ENCODE results near the gene ESPL1.

Gene ESPL1

DNA sequence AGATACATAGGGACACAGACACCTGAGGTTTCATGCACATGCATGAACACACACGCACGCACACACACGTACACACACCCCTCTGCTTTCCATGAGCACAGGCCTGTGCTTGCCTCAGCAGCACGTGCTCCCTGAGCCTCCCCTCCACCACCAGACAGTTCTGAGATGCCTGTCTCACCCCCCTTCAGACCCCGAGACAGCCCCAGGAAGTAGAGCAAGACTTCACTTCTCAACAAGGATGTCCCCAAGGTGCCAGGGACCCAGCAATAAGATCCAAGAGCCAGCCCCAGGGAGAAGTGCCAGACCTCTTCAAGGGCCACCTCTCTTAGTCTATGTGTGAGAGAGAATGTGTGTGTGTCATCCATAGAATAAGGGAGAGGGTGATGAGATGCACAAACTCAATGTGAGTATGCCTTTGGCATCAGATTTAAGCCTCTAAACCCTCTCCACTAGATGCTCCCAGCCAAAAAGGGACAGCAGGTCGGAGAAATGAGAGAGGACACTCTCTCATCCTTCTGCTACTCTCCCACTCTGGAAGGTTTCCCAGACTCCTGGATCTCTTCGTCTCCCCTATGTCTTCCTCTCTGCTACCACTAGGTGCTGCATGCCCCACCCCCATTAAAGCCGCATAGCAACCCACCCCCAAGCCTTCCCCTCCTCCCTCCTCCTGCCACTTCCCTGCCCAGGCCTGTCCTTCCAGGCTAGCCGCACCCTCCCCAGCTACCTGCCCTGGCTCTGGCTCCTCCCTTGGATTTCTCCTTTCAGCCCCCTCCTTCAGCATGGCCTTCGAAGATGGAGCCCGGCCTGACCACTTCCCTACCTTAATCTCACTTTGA, 43.8 kb upstream of the ESPL1 start:
- Histone ChIP-seq H3K9me3 (ENCODE audit: control insufficient read depth, insufficient read depth, low read depth, low read length) (no peaks in the 10 kb centered on the region), H3K4me3 (ENCODE audit: low read depth, low read length) (no peak overlapping the region), H3K27ac (ENCODE audit: low read depth, low read length) (no peak overlapping the region), H3K9ac (ENCODE audit: low read length) (no peak overlapping the region), H3K27me3 (ENCODE audit: control insufficient read depth, insufficient read depth, low read length) (peaks cover 7% of the 10 kb centered on the region), H3K4me1 (ENCODE audit: control insufficient read depth, insufficient read depth, low read length) (peaks cover 43% of the 10 kb centered on the region), H3K36me3 (ENCODE audit: control insufficient read depth, insufficient read depth, low read length) (no peaks in the 10 kb centered on the region; the same call in 1 of the 2 replicates)

DNA sequence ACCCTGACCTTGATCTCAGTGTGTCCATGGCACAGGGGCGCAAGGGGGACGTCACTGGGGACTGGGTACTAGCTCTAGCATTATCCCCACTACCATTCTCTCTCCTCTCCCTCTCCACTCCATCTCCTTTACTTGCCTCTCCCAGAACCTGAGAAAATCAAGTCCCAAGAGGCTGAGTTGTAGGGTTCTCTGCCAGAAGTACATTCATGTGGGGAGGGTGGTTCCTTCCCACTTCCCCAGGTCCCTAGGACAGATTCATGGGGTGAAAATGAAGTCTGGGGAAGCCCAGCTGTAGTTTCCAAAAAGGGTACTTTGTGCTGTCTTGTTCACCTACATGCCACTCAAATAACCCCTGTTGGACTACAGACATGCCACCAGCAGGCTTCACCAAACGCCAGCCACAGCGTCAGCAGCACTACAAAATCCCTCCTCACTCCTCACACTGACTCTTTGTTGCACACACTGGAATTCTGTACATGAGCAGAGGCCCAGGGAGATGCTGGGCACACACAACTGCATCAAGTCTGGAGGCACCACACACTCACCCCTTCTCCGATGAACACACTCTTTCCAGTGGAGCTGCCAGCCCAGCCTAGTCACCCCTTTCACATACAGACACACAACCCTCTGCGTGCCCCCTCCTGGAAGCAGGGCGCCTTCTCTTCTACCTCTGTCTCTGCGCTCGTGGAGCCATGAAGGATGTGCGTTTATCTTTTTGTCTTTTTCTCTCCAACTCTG, 43.0 kb upstream of the ESPL1 start:
- no peak overlapping the region for H3K4me3 ChIP-seq (ENCODE audit: low read depth, low read length)
- no peak overlapping the region for H3K27ac ChIP-seq (ENCODE audit: low read depth, low read length)
- 0 out of 2 replicates have a peak, but pooled peaks cover 2% of the 10 kb centered on the region for H3K27me3 ChIP-seq (ENCODE audit: control insufficient read depth, insufficient read depth, low read length)
- H3K36me3 ChIP-seq (ENCODE audit: control insufficient read depth, insufficient read depth, low read length) = no peaks in the 10 kb centered on the region; the same call in 1 of the 2 replicates
- no peaks in the 10 kb centered on the region for H3K9me3 ChIP-seq (ENCODE audit: control insufficient read depth, insufficient read depth, low read depth, low read length)
- peaks cover 43% of the 10 kb centered on the region for H3K4me1 ChIP-seq (ENCODE audit: control insufficient read depth, insufficient read depth, low read length)
- no peak overlapping the region for H3K9ac ChIP-seq (ENCODE audit: low read length)

DNA sequence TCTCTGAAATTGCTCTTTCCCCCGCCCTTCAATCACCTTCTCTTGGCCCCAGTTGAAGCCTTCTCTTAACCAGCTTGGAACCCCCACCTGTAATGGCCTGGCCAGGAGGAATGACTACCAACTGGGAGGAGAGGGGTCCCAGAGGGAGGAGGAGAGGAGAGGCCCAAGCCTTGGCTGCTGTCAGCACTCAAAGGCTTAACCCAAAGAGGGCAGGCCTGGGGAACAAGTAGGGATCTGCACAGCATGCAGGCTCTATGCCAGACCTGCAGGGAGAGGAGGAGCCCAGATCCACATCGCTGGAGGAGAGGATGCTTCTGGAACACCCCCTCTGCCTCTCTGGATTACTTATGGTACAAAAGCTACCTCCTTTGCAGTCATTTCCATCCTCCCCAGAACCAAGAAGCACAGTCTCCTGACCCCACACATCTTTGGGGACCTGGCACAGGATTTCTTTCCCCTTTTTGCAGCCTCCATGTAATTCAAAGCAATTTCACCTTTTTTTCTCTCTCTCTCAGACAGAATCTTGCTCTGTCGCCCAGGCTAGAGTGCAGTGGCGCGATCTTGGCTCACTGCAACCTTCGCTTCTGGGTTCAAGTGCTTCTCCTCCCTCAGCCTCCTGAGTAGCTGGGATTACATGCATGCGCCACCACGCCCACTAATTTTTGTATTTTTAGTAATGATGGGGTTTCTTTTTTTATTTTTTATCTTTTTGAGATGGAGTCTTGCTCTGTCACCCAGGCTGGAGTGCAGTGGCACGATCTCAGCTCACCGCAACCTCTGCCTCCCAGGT, 42.3 kb upstream of the ESPL1 start:
- no peaks in the 10 kb centered on the region; the same call in 1 of the 2 replicates for H3K36me3 ChIP-seq (ENCODE audit: control insufficient read depth, insufficient read depth, low read length)
- no peak overlapping the region for H3K27ac ChIP-seq (ENCODE audit: low read depth, low read length)
- no peak overlapping the region for H3K4me3 ChIP-seq (ENCODE audit: low read depth, low read length)
- no peak overlapping the region for H3K9ac ChIP-seq (ENCODE audit: low read length)
- H3K9me3 ChIP-seq (ENCODE audit: control insufficient read depth, insufficient read depth, low read depth, low read length) = no peaks in the 10 kb centered on the region
- H3K4me1 ChIP-seq (ENCODE audit: control insufficient read depth, insufficient read depth, low read length) = peaks cover 45% of the 10 kb centered on the region
- 0 out of 2 replicates have a peak, but pooled peaks cover 2% of the 10 kb centered on the region for H3K27me3 ChIP-seq (ENCODE audit: control insufficient read depth, insufficient read depth, low read length)

DNA sequence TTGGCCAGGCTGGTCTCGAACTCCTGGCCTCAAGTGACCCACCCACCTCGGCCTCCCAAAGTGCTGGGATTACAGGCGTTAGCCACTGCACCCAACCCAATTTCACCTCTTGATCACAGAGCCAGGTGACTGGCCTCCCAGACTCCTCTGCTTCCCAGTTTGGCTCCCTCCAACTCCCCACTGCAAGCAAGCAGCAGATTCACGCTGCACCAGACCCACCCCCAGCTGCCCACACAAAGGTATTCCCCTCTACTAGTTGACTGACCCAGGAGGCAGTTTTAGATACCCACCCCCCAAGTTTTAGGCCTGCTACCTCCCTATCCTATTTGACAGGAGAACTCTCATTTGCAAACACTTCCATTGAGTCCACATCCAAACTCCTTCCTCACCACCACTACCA, 41.3 kb upstream of the ESPL1 start:
- H3K9ac ChIP-seq (ENCODE audit: low read length) = no peak overlapping the region
- H3K27me3 ChIP-seq (ENCODE audit: control insufficient read depth, insufficient read depth, low read length) = 0 out of 2 replicates have a peak, but pooled peaks cover 6% of the 10 kb centered on the region
- no peaks in the 10 kb centered on the region; the same call in 1 of the 2 replicates for H3K36me3 ChIP-seq (ENCODE audit: control insufficient read depth, insufficient read depth, low read length)
- no peak overlapping the region for H3K4me3 ChIP-seq (ENCODE audit: low read depth, low read length)
- H3K27ac ChIP-seq (ENCODE audit: low read depth, low read length) = no peak overlapping the region
- peaks cover 53% of the 10 kb centered on the region for H3K4me1 ChIP-seq (ENCODE audit: control insufficient read depth, insufficient read depth, low read length)
- H3K9me3 ChIP-seq (ENCODE audit: control insufficient read depth, insufficient read depth, low read depth, low read length) = no peaks in the 10 kb centered on the region

DNA sequence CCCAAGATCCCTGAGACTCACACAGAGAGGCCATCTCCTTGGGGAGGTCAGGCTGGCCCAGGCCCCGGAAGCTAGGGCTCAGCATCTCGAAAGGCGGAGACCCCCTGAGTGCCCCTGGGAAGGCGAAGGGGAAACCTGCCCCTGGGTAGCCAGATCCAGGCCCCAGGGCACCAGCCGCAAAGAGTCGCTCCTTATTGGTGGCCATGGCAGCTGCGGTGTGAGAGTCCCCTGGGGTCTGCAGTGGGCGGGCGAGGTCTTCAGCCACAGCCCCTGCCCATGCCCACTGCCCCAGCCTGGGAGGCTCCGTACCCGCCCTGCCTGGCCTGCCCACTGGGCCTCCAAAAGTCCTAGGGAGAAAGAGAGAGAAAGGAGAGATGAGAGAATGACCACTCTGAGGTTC, 40.8 kb upstream of the ESPL1 start:
- H3K4me1 ChIP-seq (ENCODE audit: control insufficient read depth, insufficient read depth, low read length) = peaks cover 48% of the 10 kb centered on the region
- H3K27ac ChIP-seq (ENCODE audit: low read depth, low read length) = no peak overlapping the region
- H3K4me3 ChIP-seq (ENCODE audit: low read depth, low read length) = no peak overlapping the region
- no peaks in the 10 kb centered on the region; the same call in 1 of the 2 replicates for H3K36me3 ChIP-seq (ENCODE audit: control insufficient read depth, insufficient read depth, low read length)
- H3K9me3 ChIP-seq (ENCODE audit: control insufficient read depth, insufficient read depth, low read depth, low read length) = no peaks in the 10 kb centered on the region
- H3K27me3 ChIP-seq (ENCODE audit: control insufficient read depth, insufficient read depth, low read length) = 0 out of 2 replicates have a peak, but pooled peaks cover 6% of the 10 kb centered on the region
- H3K9ac ChIP-seq (ENCODE audit: low read length) = no peak overlapping the region

GRCh38 chr12:53227836-53228235, 40.3 kb upstream of the ESPL1 start:
- H3K36me3 ChIP-seq (ENCODE audit: control insufficient read depth, insufficient read depth, low read length) = no peaks in the 10 kb centered on the region; the same call in 1 of the 2 replicates
- H3K9ac ChIP-seq (ENCODE audit: low read length) = no peak overlapping the region
- H3K4me3 ChIP-seq (ENCODE audit: low read depth, low read length) = no peak overlapping the region
- no peak overlapping the region for H3K27ac ChIP-seq (ENCODE audit: low read depth, low read length)
- H3K4me1 ChIP-seq (ENCODE audit: control insufficient read depth, insufficient read depth, low read length) = peaks cover 47% of the 10 kb centered on the region
- no peaks in the 10 kb centered on the region for H3K9me3 ChIP-seq (ENCODE audit: control insufficient read depth, insufficient read depth, low read depth, low read length)
- H3K27me3 ChIP-seq (ENCODE audit: control insufficient read depth, insufficient read depth, low read length) = 0 out of 2 replicates have a peak, but pooled peaks cover 5% of the 10 kb centered on the region

- Histone ChIP-seq H3K9me3 (ENCODE audit: control insufficient read depth, insufficient read depth, low read depth, low read length) (no peaks in the 10 kb centered on the region), H3K27ac (ENCODE audit: low read depth, low read length) (no peak overlapping the region), H3K36me3 (ENCODE audit: control insufficient read depth, insufficient read depth, low read length) (no peaks in the 10 kb centered on the region; the same call in 1 of the 2 replicates), H3K27me3 (ENCODE audit: control insufficient read depth, insufficient read depth, low read length) (0 out of 2 replicates have a peak, but pooled peaks cover 4% of the 10 kb centered on the region), H3K9ac (ENCODE audit: low read length) (no peak overlapping the region), H3K4me1 (ENCODE audit: control insufficient read depth, insufficient read depth, low read length) (peaks cover 47% of the 10 kb centered on the region), H3K4me3 (ENCODE audit: low read depth, low read length) (no peak overlapping the region)
Measured at GRCh38 chr12:53229454-53229853, 38.6 kb upstream of the ESPL1 start.

- 0 out of 2 replicates have a peak, but pooled peaks cover 4% of the 10 kb centered on the region for H3K27me3 ChIP-seq (ENCODE audit: control insufficient read depth, insufficient read depth, low read length)
- no peaks in the 10 kb centered on the region for H3K9me3 ChIP-seq (ENCODE audit: control insufficient read depth, insufficient read depth, low read depth, low read length)
- H3K9ac ChIP-seq (ENCODE audit: low read length) = no peak overlapping the region
- H3K27ac ChIP-seq (ENCODE audit: low read depth, low read length) = no peak overlapping the region
- H3K4me1 ChIP-seq (ENCODE audit: control insufficient read depth, insufficient read depth, low read length) = peaks cover 48% of the 10 kb centered on the region
- peak overlapping the region; percentile 75; the same call in 1 of the 2 replicates for H3K4me3 ChIP-seq (ENCODE audit: low read depth, low read length)
- H3K36me3 ChIP-seq (ENCODE audit: control insufficient read depth, insufficient read depth, low read length) = no peaks in the 10 kb centered on the region; the same call in 1 of the 2 replicates
Measured at GRCh38 chr12:53230108-53230845, 37.8 kb upstream of the ESPL1 start.

GRCh38 chr12:53231671-53231920, 36.5 kb upstream of the ESPL1 start:
- Histone ChIP-seq H3K4me3 (ENCODE audit: low read depth, low read length) (peak overlapping the region; percentile 75), H3K27ac (ENCODE audit: low read depth, low read length) (no peak overlapping the region), H3K9me3 (ENCODE audit: control insufficient read depth, insufficient read depth, low read depth, low read length) (no peaks in the 10 kb centered on the region), H3K27me3 (ENCODE audit: control insufficient read depth, insufficient read depth, low read length) (0 out of 2 replicates have a peak, but pooled peaks cover 4% of the 10 kb centered on the region), H3K9ac (ENCODE audit: low read length) (peak overlapping the region; percentile 51), H3K36me3 (ENCODE audit: control insufficient read depth, insufficient read depth, low read length) (no peaks in the 10 kb centered on the region; the same call in 1 of the 2 replicates), H3K4me1 (ENCODE audit: control insufficient read depth, insufficient read depth, low read length) (peaks cover 54% of the 10 kb centered on the region)

Measured in HUES6 (cell line).